Right lobe of liver (tissue), 6 donors: Measurements from ENCODE around the gene DYNC2H1. TPM values are rescaled to one million over a fixed set of nuclear protein-coding genes. Genes with fewer than 3 reads are reported as not detected.

Experiments
- ATAC-seq, 4 donors: fragments of 200-7000 bp; cut with Tn5 transposase; one replicate each; pipeline ENCODE4 v1.9.1; 2020; ENCODE audit warnings: mild to moderate bottlenecking in 4 of 4, moderate library complexity in 4 of 4
- DNase-seq, 3 donors: peaks; one replicate each; pipeline ENCODE4 v3.0.0-alpha.2; 2020
- H3K27ac ChIP-seq, 3 donors: fragments of 200-600 bp; one replicate each; pipeline ENCODE4 v1.8.0; 2022
- H3K27me3 ChIP-seq, 2 donors: fragments of 200-600 bp; one replicate each; pipeline ENCODE4 v1.8.0; 2022
- H3K36me3 ChIP-seq, 4 donors: fragments of 200-600 bp; sonication (generic) in 1 of 4; one replicate each; pipeline versions ENCODE4 v1.5.1 to v1.8.0; 2017 to 2022; ENCODE audit warnings: control low read depth in 1 of 4
- H3K4me1 ChIP-seq, 4 donors: fragments of 200-600 bp; sonication (generic) in 1 of 4; one replicate each; pipeline versions ENCODE4 v1.5.1 to v1.8.0; 2017 to 2022; ENCODE audit warnings: control low read depth in 1 of 4
- H3K4me3 ChIP-seq, 3 donors: fragments of 200-600 bp; one replicate each; pipeline ENCODE4 v1.8.0; 2022
- H3K9me3 ChIP-seq, 4 donors: fragments of 200-600 bp; sonication (generic) in 1 of 4; one replicate each; pipeline versions ENCODE4 v1.5.1 to v1.8.0; 2017 to 2022; ENCODE audit warnings: control low read depth in 1 of 4
- CTCF ChIP-seq, 4 donors: fragments of 200-600 bp in 3 of 4; fragments of 450-650 bp in 1 of 4; IDR thresholded peaks; one replicate each; pipeline versions ENCODE4 v1.5.1 to v1.8.0; 2016 to 2022; ENCODE audit warnings: antibody characterized with exemption in 4 of 4, mild to moderate bottlenecking in 2 of 4
- POLR2A ChIP-seq: fragments of 450-650 bp; IDR thresholded peaks from one replicate; pipeline ENCODE4 v1.6.1; 2017; ENCODE audit warnings: antibody characterized with exemption, mild to moderate bottlenecking
- WGBS: methylation state at CpG from one replicate; pipeline ENCODE4 v1.1.6; 2018; ENCODE audit warnings: low coverage, low lambda C conversion rate; ENCODE audit not compliant: insufficient coverage; ENCODE audit errors: missing lambda C conversion rate; 5-methylcytosine and 5-hydroxymethylcytosine counted together
- intact Hi-C, 2 donors: fragments of 100-400 bp; cut with DNase I; formaldehyde crosslinking; loops; one replicate each; pipeline versions ENCODE4 v1.11.2 to v1.14.1; 2022
- total RNA-seq, 6 experiments: library from RNA; depleted of rRNA in 2 of 6; stranded (reverse); fragments of >200 nt in 2 of 6; fragmentation: NEBNext Ultra II Directional in 3 of 6; extraction: Animal tissue kit (Norgen Biotek cat#: 25700) in 3 of 6; gene quantifications; one replicate each; pipeline versions ENCODE4 v1.1.0 to v1.2.4, GENCODE V29; 2016 to 2023
- donor health status: DM: no; HTN: yes; CAD: no.
- donor health status: DM: no; HTN: no; CAD: no.
- donor health status: DM: no; HTN: no; CAD: no.
- donor health status: DM: no; HTN: yes; CAD: no.
- donor health status: DM: no; HTN: yes; CAD: no.

The DYNC2H1 gene
- total RNA-seq, 6 experiments from 2014 or later = 1.0 to 3.4 (median 1.5) TPM

DNA sequence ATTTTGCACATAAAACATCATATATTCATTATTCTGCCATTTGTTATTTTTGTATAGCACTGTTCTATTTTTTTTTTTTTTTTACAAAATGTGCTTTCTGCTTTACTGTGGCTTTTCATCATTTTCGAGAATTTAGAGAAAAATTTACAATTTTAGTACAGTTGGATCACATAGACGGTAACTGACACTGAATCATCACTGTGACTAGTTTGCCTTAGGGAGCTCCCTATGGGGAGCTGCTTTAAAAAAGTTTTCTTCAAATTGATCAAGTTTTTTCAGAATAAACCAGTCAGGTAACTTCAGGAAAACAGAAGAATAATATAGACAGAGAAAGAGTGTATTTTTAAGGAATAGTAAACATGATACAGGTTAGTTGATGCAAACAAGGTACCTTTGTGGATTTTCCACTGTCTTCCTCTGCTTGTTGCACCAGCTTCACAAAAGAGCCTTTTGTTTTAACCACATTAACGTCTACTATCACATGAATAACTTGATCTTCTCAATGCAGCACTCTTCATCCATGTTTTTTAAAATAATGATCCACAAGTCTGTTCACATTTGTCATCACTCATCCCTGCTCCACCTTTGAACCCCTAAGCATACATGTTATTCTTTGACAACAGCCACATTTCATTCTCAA is 327.0 kb downstream of the DYNC2H1 start:
- Histone ChIP-seq H3K9me3 (no peaks in the 10 kb centered on the region), H3K27me3 (no peaks in the 10 kb centered on the region), H3K4me1 (no peaks in the 10 kb centered on the region), H3K36me3 (no peaks in the 10 kb centered on the region), H3K27ac (no peak overlapping the region), H3K4me3 (no peak overlapping the region)
- no peak for TF ChIP-seq POLR2A
- TF ChIP-seq CTCF (IDR thresholded peaks at IDR 0.05) = no peak
- 49% methylated on average over 3 of the region's 3 CpGs for WGBS
- intact Hi-C loops = no loop called here
- DNase-seq = no peak
- no peak for ATAC-seq

- H3K27me3 ChIP-seq = no peaks in the 10 kb centered on the region
- ATAC-seq (no peak), DNase-seq (no peak)
- TF ChIP-seq POLR2A (no peak), CTCF (IDR thresholded peaks at IDR 0.05) (no peak)
- no peaks in the 10 kb centered on the region for H3K36me3 ChIP-seq
- no peaks in the 10 kb centered on the region for H3K9me3 ChIP-seq
- no peaks in the 10 kb centered on the region for H3K4me1 ChIP-seq
- H3K4me3 ChIP-seq = no peak overlapping the region
- no peak overlapping the region for H3K27ac ChIP-seq
- intact Hi-C loops = no loop called here
- 72% methylated on average over 5 of the region's 5 CpGs for WGBS
Measured at GRCh38 chr11:103441021-103441420, 331.8 kb downstream of the DYNC2H1 start.

- DNase-seq (no peak), ATAC-seq (no peak)
- TF ChIP-seq CTCF (IDR thresholded peaks at IDR 0.05) (no peak), POLR2A (no peak)
- Histone ChIP-seq H3K36me3 (no peaks in the 10 kb centered on the region), H3K27ac (no peak overlapping the region), H3K27me3 (no peaks in the 10 kb centered on the region), H3K9me3 (no peaks in the 10 kb centered on the region), H3K4me1 (no peaks in the 10 kb centered on the region), H3K4me3 (no peak overlapping the region)
- 42% methylated on average over 3 of the region's 3 CpGs for WGBS
- intact Hi-C loops = no loop called here
Measured at GRCh38 chr11:103448966-103449365, 339.7 kb downstream of the DYNC2H1 start.

DNA sequence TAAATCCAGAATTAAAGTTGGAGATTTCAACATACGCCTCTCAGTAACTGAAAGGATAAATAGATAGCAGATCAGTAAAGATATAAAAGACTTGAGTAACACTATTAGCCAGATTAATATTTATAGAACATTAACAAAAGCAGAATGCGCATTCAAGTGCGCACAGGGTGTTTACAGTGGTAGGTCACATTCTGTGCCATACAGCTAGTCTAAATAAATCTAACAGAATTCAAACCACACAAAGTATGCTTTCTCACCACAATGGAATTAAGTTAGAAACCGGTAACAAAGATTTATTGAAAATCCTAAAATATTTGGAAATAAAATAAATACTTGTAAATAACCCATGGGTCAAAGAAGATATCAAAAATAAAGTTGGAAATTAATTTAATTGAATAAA is 341.0 kb downstream of the DYNC2H1 start:
- no peak overlapping the region for H3K4me3 ChIP-seq
- H3K4me1 ChIP-seq = no peaks in the 10 kb centered on the region
- no peak for ATAC-seq
- no peaks in the 10 kb centered on the region for H3K9me3 ChIP-seq
- no peak for TF ChIP-seq CTCF (IDR thresholded peaks at IDR 0.05)
- no peak for TF ChIP-seq POLR2A
- no peaks in the 10 kb centered on the region for H3K27me3 ChIP-seq
- no peak overlapping the region for H3K27ac ChIP-seq
- intact Hi-C loops = no loop called here
- no peaks in the 10 kb centered on the region for H3K36me3 ChIP-seq
- 62% methylated on average over 4 of the region's 4 CpGs for WGBS
- DNase-seq = no peak

GRCh38 chr11:103453126-103453525 is 343.9 kb downstream of the DYNC2H1 start:
- H3K4me3 ChIP-seq = no peak overlapping the region
- intact Hi-C loops = no loop called here
- H3K27me3 ChIP-seq = no peaks in the 10 kb centered on the region
- H3K27ac ChIP-seq = no peak overlapping the region
- H3K4me1 ChIP-seq = no peaks in the 10 kb centered on the region
- no peak for TF ChIP-seq POLR2A
- no peak for TF ChIP-seq CTCF (IDR thresholded peaks at IDR 0.05)
- 51% methylated on average over 3 of the region's 3 CpGs for WGBS
- DNase-seq = no peak
- no peak for ATAC-seq
- no peaks in the 10 kb centered on the region for H3K36me3 ChIP-seq
- no peaks in the 10 kb centered on the region for H3K9me3 ChIP-seq
